Activated CD4-positive, CD25-positive, alpha-beta regulatory T cell treated with anti-CD3 and anti-CD28 coated beads, Interleukin-2, amount 50 U/mL, for 16 hours (primary cell): ENCODE data around the gene PDLIM5.
"Not testable (repeated sequence)": the region's sequence is repeated elsewhere in the genome, so short reads cannot be mapped to it uniquely, and the experiment has no call there.

Experiments
- DNase-seq: peaks from one replicate; pipeline ENCODE4 v3.0.0-alpha.2; 2020; ENCODE audit warnings: low read depth, low spot score

Gene PDLIM5

DNA sequence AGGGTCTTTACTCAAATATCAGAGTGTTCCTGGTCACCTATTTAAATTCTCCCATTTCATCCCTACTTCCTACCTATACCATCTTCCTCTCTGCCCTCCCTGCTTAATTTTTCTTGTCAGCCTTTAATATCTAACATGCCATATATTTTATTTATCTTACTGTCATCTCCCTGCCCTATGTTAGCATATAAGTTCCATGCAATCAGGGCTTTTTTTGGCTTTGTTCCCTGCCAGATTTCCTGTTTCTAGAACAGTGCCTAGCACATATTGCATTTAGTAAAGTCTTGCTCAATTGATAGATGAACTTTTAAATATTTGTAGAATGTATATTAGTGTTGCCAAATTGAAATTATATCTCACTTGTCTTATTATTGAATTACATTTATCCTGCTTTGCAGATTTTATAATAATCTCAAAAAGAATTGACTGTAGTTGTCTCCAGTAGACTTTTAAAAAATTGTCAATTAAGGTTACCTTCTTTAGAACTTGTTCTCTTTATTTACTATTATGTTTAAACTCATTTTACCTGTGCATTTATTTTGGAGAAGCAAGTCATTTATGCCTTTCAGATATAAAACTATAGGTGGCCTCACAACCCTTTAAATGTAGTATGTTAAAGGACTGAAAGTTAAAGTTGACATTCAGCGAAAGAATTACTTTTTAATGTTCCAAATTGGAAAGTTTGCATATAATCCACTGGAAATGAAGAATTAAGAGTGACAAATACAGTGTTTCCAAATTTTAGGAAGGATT, 197.8 kb downstream of the PDLIM5 start:
- no peak for DNase-seq

DNA sequence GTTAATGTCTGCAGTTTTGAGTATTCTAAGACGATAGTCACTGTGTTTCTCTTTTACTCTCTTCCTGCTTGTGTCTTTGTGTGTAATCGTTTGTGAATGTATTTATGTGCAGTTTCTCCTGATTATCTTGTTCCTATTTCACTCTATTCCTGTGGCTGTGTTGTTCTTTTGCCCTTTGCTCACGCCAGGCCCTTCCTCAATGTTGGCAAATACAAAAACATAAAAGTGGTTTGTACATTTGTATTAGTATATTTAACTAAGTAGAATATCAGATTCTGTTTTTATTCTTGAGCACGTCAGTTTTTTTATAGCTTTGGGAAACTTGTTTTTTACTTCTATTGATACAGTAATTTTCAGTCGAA, 198.4 kb downstream of the PDLIM5 start:
- DNase-seq = no peak

DNA sequence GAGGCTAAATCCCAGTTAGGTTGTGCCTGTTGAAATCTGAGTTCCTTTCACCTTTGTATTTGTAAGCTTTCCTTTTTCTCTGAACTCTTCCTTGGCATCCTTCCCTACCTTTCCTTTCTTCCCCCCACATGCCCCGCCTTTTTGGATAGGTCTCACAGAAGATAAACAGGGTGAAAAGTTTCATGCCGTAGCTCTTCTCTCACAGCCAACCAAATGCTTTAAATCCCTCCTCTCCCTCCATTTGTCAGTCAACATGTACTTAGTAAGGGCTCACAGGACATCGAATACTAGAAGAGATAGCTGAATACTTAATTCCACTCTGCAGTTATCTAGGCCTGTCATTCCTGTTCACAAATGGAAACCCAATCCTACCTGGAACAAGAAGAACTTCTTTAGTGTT, 198.9 kb downstream of the PDLIM5 start:
- no peak for DNase-seq

DNA sequence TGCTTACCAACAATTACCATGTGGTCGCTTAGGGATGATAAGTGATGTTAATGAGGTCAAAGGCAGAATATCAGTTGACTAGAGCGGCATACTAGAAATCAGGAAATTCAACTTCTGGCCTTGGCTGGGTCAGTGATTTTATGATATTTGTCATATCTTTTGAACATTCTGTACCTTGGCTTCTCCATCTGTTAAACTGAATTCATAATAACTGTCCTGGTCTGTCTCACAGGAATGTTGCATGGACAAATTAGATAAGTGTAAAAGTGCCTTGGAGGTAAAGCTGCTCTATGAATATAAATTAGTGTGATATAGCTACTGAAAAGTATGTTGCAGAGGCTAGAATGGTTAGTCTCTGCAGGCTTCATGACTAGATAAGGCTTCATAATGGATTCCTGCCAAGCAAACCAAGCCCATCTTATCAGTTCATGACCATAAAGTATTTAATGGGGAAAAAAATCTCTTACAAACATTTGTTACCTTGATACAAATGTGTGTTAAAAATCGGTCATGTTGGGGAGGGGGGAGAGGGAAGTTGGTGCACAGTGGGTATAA, 201.4 kb downstream of the PDLIM5 start:
- DNase-seq = no peak

DNA sequence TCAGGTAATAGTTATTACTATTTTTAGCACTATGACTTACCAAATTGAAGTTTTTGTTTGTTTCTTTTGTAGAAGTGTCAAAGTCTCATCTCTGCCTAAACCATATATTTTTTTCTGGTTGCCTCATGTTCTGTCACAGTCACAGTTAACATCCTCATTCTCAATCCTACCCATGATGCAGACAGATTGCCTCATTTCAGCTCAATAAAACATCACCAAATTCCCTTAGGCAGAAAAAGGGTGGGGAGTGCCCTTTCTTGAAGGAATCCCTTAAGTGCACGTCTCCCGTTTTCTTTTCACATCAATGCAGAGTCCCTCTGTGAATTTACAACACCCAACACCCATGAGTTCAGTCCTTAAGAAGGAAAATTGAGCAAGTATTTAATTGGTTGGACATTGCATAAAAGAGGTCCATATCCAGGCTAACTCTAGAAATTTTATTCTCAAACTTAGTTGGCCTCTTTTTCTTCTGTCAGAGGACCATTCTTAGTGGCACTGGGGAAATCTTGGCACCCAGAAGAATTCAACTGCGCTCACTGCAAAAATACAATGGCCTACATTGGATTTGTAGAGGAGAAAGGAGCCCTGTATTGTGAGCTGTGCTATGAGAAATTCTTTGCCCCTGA, 202.4 kb downstream of the PDLIM5 start:
- DNase-seq = no peak

DNA sequence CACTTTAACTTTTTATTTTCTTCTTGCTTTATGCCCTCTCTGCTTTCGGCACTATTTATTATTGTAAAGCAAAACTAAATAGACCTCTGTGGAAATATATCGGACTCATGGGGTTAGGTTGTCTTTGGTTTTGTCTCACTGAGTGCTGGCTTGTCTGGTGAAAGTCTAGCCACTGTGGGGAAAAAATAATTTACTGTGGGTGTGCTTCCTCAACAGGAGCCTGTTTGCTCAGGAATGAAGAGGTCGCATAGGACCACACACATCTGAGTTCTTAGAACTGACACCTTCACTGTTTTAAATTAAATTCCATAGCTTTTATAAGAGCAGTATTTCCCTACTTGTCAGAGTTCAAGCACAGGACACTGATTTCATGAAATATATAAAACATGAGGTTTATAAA, 203.0 kb downstream of the PDLIM5 start:
- no peak for DNase-seq

DNA sequence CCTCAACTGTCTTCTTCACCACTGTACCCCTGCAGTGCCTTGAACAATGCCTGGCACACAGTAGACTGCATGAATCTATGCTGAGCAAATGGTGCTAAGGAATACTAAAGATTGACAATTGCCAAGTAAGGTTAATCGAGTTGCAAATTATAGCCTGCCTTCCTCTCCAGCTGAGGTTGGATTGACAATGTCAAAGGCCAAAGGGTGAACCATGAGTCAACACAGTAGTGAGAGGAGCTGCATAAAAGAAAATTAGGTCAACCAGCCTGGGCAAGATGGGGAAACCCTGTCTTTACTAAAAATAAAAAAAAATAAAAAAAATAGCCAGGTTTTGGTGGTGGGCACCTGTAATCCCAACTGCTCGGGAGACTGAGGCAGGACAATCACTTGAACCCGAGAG, 208.9 kb downstream of the PDLIM5 start:
- DNase-seq = no peak

DNA sequence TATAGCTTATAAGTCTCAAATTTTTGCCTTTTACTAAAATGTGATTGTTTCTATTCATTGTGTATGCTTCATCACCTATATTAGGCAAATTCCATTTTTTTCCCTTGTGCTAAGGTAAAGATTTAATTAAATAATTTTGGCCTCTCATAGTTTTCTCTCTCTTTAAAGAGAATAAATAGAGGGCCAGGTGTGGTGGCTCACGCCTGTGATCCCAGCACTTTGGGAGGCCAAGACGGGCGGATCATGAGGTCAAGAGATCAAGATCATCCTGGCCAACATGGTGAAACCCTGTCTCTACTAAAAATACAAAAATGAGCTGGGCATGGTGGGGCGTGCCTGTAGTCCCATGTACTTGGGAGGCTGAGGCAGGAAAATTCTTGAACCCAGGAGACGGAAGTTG, 213.3 kb downstream of the PDLIM5 start:
- not testable (repeated sequence) for DNase-seq

DNA sequence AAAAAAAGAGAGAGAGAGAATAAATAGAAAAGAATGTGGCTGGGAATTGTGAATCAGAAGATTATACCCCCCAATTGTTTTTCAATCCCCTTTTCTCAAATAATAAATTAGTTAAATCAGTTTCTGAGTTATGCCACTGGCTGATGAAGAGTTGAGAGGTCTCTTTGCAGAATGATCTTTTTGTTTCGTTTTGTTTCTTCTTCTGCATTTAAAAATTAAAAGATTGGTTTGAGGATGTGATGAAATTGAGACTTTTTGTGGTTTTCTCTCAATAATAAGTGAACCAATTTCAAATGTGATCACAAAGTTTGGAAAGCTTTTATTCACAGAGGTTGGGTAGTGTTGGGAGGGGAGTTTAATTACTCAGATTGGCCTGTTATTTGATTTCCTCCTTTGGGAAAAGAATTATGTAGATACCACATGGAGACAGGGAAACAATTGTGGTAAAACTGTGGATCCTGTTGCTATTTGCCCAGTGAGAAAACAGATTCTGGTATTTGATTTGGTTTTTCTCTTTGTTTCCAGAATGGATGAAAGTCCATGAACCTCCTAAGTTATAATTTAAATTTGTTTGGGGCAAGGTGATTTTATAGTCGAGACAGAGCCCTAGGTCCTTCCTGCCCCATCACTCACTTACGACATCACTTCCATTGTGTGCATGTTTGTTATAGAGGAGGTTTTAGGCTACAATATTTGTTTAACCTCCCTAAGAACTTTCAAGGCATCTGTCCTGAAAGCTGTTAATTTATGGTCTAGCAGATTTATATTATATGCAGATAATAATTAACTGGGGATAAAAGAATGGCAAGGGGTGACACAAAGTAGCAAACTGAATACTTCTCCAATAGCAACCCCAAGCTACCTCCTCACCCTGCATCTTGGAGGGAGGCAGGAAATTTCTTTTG, 214.0 kb downstream of the PDLIM5 start:
- no peak for DNase-seq

DNA sequence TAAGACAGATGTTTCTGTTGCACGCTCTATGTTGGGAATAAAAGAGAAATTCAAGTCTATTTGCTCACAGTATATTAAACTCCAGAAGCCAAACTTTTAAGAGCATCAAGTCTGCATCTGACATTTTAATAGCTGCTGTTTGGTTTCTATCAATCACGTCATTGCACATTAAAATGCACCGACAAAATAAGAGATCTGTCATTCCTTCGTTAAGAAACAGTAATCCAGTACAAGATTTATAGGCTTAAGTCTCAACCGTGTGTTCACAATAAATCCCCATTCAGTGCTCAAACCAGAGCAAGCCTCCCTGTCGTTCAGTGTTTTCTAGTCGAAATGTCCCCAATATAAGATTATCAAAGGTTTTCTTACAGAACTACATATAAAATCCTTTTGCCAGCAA, 217.0 kb downstream of the PDLIM5 start:
- no peak for DNase-seq

DNA sequence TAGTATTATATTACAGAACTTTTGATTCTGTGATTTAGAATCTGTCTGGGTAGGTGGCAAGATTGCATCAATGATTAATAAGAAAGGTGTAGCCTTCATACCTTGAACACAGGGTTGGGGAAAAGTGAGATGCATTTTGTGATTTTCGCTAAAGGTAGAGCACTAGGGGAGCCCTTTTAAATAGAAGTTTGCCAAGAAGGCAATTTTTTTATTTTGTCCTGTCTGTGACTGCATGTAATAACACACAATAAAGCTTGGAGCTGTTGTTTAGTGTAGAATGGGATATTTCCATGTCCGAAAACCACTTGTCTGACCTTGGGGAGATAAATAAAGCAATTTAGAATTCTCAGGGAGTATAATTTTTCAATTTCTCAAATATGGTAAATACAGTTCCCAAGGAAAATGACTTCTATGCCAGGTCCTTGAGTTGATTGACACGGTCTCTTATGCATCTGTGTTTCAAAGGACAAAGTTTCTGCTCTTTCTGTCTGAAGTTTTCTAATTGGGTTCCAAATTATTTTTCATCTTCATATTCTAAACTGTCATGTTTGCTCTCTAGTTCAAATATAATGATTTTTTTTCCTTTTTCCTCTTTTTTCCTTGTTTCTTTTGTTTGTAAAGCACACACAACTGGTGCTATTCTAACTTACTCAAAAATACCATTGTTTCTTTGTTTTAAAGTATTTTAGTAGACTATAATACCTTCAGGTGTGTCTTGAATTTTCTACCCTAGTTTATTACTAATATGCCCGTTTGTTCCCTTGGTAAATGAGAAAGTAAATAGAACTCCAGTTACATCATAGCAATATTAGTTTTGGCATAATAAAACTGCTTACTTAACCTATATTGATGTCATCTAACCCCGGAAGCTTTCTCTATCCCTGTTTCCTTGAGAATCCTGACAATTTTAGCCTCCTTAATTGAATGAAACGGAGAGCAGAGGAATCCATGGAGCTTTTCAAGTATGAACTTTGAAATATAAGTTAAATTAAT, 218.2 kb downstream of the PDLIM5 start:
- no peak for DNase-seq

DNA sequence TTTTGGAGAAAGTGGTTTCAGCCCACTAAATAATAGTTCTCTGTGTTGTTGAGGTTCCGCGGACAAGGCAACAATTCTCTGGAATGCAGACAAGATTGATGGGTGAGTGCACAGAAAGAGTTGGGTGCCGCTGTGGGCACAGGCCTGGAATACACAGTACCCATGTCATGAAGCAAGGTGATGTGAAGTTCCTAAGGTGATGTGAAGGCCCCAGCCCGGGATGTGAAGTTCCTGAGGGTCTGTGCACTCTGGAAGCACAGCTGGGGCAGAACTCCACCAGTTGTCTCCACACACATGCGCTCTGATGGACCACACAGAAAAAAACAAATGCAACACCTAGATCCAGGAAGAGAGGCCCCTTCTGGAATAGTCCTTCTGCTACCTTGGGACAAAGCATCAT, 219.4 kb downstream of the PDLIM5 start:
- no peak for DNase-seq

DNA sequence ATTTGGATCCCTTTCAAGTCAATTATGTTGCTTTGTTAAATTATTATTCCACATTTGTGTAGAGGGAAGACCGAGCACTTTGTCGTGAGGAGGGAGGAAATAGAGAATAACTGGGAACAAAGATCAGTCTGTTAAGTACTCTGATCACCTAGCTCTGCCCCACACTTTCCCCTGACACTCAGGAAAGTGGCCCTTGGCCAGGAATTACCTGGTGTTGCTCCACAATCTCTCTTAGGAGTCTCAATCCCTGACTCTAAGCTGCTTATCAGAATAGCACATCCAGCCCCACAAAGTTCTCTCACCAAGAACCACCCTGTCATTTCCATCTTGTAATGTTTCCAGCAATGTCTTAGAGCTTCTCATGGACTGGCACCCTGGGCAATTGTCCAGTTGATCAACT, 222.2 kb downstream of the PDLIM5 start:
- DNase-seq = no peak

DNA sequence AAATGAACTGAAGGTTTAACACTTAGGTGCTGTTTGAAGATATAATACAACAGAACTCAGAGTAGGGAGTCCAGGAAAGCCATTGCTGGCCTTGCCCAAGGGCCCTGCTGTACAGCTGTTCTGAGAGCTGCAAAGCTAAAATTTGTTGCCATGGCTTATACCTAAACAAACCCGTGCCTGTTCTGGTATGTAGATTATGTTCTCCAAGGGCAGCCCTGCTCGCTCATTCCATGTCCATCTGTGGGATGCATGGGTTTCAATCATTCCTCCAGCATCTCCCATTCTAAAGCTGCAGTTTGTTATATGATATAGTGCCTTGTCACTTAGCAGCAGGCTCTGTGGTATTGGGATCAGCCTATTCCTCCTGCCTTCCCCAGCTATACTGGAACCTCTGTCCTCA, 225.2 kb downstream of the PDLIM5 start:
- DNase-seq = no peak

DNA sequence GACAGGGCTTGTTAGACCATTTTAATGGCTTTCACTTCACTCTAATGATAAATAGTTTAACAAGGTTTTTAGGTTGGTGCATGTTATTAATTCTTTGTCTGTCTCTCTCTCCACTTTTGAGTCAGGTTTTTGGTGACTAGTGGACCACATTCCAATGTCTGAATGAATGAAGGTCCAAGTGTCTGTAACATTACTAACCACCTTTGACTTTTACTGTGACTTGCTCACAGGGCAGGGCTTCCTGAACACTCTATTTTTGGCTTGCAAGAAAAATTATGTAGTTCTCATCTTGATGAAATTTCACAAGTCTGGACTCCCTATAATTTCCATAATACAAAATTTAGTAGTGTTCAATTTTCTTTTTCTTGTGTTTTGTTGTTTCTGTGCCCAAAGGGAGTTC, 227.2 kb downstream of the PDLIM5 start:
- no peak for DNase-seq

DNA sequence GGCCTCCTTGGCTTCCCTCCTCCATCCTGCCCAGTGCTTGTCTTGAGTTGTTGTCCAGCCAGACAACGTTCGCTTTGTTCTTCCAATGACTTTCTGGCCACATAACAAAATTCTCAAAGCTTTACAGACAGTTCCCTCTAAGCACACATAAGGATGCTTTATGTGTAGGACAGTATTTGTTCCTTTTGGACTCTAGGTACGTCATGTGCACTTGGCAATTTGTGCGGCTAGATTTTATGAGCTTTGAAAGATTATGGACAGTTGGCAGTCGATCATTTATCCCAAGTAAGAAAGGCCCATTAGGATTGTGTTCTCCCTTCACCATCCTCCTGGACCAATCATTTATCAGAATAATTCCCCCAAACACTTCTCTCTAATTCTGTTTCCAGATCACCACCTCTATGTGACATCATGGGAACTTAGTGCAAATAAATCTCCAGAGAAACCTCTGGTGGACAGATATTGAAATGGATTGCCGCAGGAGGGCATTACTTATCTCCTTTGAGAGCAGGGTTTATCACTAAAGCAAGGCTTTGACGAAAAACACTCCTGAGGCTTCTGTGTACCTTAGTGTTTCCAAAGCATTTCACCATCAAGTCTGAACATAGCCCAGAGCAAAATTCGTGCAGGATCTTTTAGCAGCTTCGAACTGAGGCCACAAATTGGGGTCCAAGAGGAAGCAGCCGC, 228.6 kb downstream of the PDLIM5 start:
- DNase-seq = no peak

DNA sequence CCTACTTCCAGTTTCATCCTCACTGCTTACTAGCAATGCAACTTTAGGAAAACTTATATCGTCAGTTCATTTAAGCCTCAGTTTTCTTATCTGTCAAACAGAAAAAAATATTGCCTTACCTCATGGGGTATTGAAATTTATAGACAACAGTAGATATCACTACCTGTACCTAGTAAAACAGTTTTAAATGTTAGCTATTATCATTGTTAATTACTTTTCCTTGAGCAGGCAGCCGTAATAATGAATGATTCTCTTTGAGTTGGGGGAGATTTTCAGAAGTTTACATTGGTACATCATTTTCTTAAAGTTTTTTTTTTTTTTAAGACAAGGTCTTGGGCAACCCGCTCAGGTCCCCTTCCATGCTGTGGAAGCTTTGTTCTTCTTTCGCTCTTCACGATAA, 234.3 kb downstream of the PDLIM5 start:
- no peak for DNase-seq

DNA sequence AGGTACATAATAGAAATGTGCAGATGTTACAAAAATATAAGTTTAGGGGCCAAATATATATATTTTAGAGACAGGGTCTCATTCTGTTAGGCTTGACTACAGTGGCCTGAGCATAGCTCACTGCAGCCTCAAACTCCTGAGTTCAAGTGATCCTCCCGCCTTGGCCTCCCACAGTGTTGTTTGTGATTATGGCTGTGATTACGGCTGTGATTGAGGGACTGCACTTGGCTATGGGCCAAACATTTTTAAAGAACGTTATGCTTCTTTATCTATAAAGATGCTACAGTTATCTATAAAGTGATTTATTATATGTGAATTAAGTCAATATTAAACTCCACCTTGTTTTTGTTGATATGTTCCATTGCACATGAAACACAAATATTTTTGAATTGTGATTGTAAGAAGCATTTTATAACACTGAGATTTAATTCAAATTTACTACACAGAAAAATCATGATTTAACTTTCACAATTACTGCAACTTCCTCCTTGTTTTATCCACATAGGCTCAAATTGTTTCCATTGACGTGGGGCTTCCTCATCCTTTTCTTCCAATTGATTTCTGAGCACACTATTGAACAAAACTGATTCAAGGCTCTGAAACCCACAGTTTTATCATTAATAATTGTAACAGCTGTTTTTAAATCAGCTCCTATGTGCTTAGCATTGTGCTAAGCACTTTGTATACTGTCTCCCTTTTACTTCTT, 237.6 kb downstream of the PDLIM5 start:
- no peak for DNase-seq

DNA sequence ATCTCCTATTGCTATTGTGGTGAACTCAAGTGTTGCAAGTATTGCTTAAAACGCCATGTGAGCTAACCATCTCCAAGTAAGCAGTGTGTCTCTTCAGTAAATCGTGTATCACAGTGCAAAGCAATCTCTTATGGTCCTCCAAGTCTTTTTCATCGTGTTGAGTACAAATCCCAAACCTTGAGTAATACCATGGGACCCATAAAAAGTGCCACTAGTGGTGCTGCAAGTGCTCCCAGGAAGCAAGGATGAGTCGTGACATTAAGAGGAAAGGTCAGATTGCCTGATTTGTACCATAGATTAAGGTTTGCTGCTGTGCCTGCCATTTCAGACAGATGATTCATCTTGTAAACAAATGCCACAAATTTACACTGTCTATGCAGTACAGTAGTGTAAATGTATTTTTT, 239.1 kb downstream of the PDLIM5 start:
- no peak for DNase-seq

DNA sequence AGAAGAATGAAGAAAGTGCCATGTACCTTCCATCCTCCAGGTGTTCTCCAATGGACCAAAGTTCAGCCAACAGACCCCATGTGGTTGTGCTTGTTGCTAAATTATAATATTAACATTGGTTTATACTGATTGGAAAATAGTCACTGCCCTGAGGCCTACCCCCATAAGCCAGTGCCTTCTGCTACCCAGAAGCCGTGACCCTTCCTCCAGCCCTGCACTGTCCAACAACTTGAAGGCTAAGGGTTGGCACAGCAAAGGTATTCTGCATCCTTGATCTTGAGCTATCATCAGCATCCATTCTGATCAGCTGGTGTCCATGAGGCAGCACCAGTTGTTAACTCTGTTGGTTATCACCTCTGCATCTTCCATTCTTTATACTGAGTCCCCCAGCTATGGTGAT, 239.8 kb downstream of the PDLIM5 start:
- no peak for DNase-seq
